A549 (cell line): ENCODE measurements around the gene CTDP1. TPM values are rescaled to one million over a fixed set of nuclear protein-coding genes. Genes with fewer than 3 reads are reported as not detected.

ENCODE experiments used
- ATAC-seq, 2 experiments: fragments of 200-7000 bp in 1 of 2; fragments of >200 bp in 1 of 2; cut with Nextera tagmentation in 1 of 2; cut with Tn5 transposase in 1 of 2; 3 replicates each; pipeline versions ENCODE4 v1.8.0 to v1.9.1; 2018 to 2020; ENCODE audit warnings: mild to moderate bottlenecking in 1 of 2, moderate library complexity in 1 of 2
- CTCF ChIA-PET: fragments of 300-600 bp; sonication (Branson Sonifier 250); formaldehyde crosslinking; extraction: SDS; loops from one replicate; lab custom pipeline; 2021; ENCODE audit warnings: antibody characterized with exemption, inconsistent platforms; lab: Yijun Ruan, JAX
- POLR2A ChIA-PET: fragments of 350-600 bp; formaldehyde crosslinking; extraction: SDS; loops from one replicate; lab custom pipeline; 2021; ENCODE audit warnings: antibody characterized with exemption, inconsistent platforms; lab: Yijun Ruan, JAX
- DNase-seq, 2 experiments: peaks; one replicate each; pipeline versions ENCODE4 v3.0.0 to v3.0.0-alpha.2; 2011 to 2016; ENCODE audit warnings: low read depth in 1 of 2, low spot score in 1 of 2
- FAIRE-seq: peaks from 2 replicates; lab custom pipeline; 2011; peaks lifted over from hg19 to GRCh38; lab: Jason Lieb, UNC
- H3K27ac ChIP-seq, 2 experiments: fragments of >200 bp; sonication (Bioruptor Twin); formaldehyde crosslinking; 3 replicates each; pipeline ENCODE4 v1.5.1; 2016 to 2017
- H3K4me1 ChIP-seq: fragments of >200 bp; sonication (Bioruptor Twin); formaldehyde crosslinking; 3 replicates; pipeline ENCODE4 v1.6.1; 2016
- H3K4me2 ChIP-seq: fragments of >200 bp; sonication (Bioruptor Twin); formaldehyde crosslinking; 3 replicates; pipeline ENCODE4 v1.6.1; 2016
- H3K4me3 ChIP-seq: fragments of >200 bp; sonication (Bioruptor Twin); formaldehyde crosslinking; 3 replicates; pipeline ENCODE4 v1.5.1; 2016
- H3K9me3 ChIP-seq: fragments of >200 bp; sonication (Bioruptor Twin); formaldehyde crosslinking; 3 replicates; pipeline ENCODE4 v1.6.1; 2016
- BCL3 ChIP-seq: fragments of >200 bp; sonication (Bioruptor Twin); formaldehyde crosslinking; IDR thresholded peaks from 3 replicates; pipeline ENCODE4 v1.6.1; 2016
- BHLHE40 ChIP-seq: IDR thresholded peaks from 2 replicates; pipeline ENCODE4 v1.6.1; 2012; ENCODE audit warnings: low read depth, low read length, inconsistent platforms
- CBX8 ChIP-seq: fragments of 200-600 bp; sonication (generic); IDR thresholded peaks from 2 replicates; pipeline ENCODE4 v1.6.1; 2016
- CTCF ChIP-seq: fragments of >200 bp; sonication (Bioruptor Twin); formaldehyde crosslinking; IDR thresholded peaks from 3 replicates; pipeline ENCODE4 v1.5.1; 2016
- EP300 ChIP-seq, 2 experiments: fragments of >200 bp; sonication (Bioruptor Twin); formaldehyde crosslinking; IDR thresholded peaks; 2 replicates in 1 of 2; 3 replicates in 1 of 2; pipeline ENCODE4 v1.6.1; 2016 to 2017
- FOXS1 ChIP-seq: fragments of 250-450 bp; sonication (Bioruptor Pico); IDR thresholded peaks from 2 replicates; pipeline ENCODE4 v1.5.0; 2020; ENCODE audit warnings: mild to moderate bottlenecking, moderate library complexity
- HDAC2 ChIP-seq: fragments of 200-600 bp; sonication (generic); IDR thresholded peaks from 2 replicates; pipeline ENCODE4 v1.6.1; 2016
- HEYL ChIP-seq: fragments of 250-450 bp; sonication (Bioruptor Pico); IDR thresholded peaks from 2 replicates; pipeline ENCODE4 v1.8.0; 2021; ENCODE audit warnings: mild to moderate bottlenecking, moderate library complexity
- JUNB ChIP-seq: fragments of >200 bp; sonication (Bioruptor Twin); formaldehyde crosslinking; IDR thresholded peaks from 2 replicates; pipeline ENCODE4 v1.6.1; 2016
- KDM5A ChIP-seq: fragments of 200-600 bp; sonication (generic); IDR thresholded peaks from 2 replicates; pipeline ENCODE4 v1.6.1; 2016; ENCODE audit warnings: antibody characterized with exemption, mild to moderate bottlenecking
- MAZ ChIP-seq: fragments of 150-350 bp; IDR thresholded peaks from 2 replicates; pipeline ENCODE4 v1.6.1; 2014; ENCODE audit warnings: antibody characterized with exemption, low read depth, low read length, borderline replicate concordance
- NFE2L2 ChIP-seq: fragments of 150-350 bp; conservative IDR thresholded peaks from 2 replicates; pipeline ENCODE4 v1.6.1; 2014; ENCODE audit warnings: low read length
- NR3C1 ChIP-seq: fragments of >200 bp; sonication (Bioruptor Twin); formaldehyde crosslinking; IDR thresholded peaks from 3 replicates; pipeline ENCODE4 v1.6.1; 2017
- PBX3 ChIP-seq: IDR thresholded peaks from 2 replicates; pipeline ENCODE4 v1.6.1; 2012
- RCOR1 ChIP-seq: fragments of 150-350 bp; IDR thresholded peaks from 2 replicates; pipeline ENCODE4 v1.6.1; 2014; ENCODE audit warnings: antibody characterized with exemption, low read length, low read depth
- RFX5 ChIP-seq: fragments of 450-650 bp; IDR thresholded peaks from 2 replicates; pipeline ENCODE4 v1.7.1; 2014; ENCODE audit warnings: antibody characterized with exemption, mild to moderate bottlenecking, moderate library complexity
- RNF2 ChIP-seq: fragments of 200-600 bp; sonication (generic); IDR thresholded peaks from 2 replicates; pipeline ENCODE4 v1.6.1; 2016; ENCODE audit warnings: low read depth, mild to moderate bottlenecking, antibody characterized with exemption, moderate library complexity, borderline replicate concordance
- SREBF2 ChIP-seq: fragments of 450-650 bp; IDR thresholded peaks from 2 replicates; pipeline ENCODE4 v1.6.1; 2014; ENCODE audit warnings: mild to moderate bottlenecking, moderate library complexity
- TFCP2L1 ChIP-seq: fragments of 250-450 bp; sonication (Bioruptor Pico); IDR thresholded peaks from 2 replicates; pipeline ENCODE4 v1.5.0; 2021; ENCODE audit warnings: mild to moderate bottlenecking
- ZC3H11A ChIP-seq: fragments of 450-650 bp; IDR thresholded peaks from 2 replicates; pipeline ENCODE4 v1.6.1; 2014; ENCODE audit warnings: antibody characterized with exemption, mild to moderate bottlenecking
- WGBS: methylation state at CpG from one replicate; pipeline ENCODE4 v1.1.6; 2017; ENCODE audit errors: missing lambda C conversion rate; 5-methylcytosine and 5-hydroxymethylcytosine counted together
- polyA plus RNA-seq, 4 experiments: library from polyadenylated mRNA; depleted of rRNA in 3 of 4; stranded (reverse); fragments of >200 nt; fragmentation: RNase III in 1 of 4; extraction: RNeasy Plus Mini Kit Qiagen cat#74134 plus additional on column Dnase treatment in 1 of 4; gene quantifications; 2 replicates in 3 of 4; 3 replicates in 1 of 4; pipeline ENCODE4 v1.2.3, GENCODE V29; 2011 to 2017
- TF ChIP-seq, protein P1 (sequence below): fragments of 450-650 bp; IDR thresholded peaks from 2 replicates; pipeline ENCODE4 v1.6.1; 2014; ENCODE audit warnings: antibody characterized with exemption
- TF ChIP-seq, protein P2 (sequence below): fragments of 150-350 bp; IDR thresholded peaks from 2 replicates; pipeline ENCODE4 v1.6.1; 2014; ENCODE audit warnings: low read depth, mild to moderate bottlenecking, low read length
- TF ChIP-seq, protein P3 (sequence below): IDR thresholded peaks from 2 replicates; pipeline ENCODE4 v1.6.1; 2012; ENCODE audit warnings: low read depth, borderline replicate concordance

CTDP1 gene
- polyA plus RNA-seq, 2 of the 4 experiments (the other 2 are of a cell fraction) = 6.8 to 12.1 TPM

DNA sequence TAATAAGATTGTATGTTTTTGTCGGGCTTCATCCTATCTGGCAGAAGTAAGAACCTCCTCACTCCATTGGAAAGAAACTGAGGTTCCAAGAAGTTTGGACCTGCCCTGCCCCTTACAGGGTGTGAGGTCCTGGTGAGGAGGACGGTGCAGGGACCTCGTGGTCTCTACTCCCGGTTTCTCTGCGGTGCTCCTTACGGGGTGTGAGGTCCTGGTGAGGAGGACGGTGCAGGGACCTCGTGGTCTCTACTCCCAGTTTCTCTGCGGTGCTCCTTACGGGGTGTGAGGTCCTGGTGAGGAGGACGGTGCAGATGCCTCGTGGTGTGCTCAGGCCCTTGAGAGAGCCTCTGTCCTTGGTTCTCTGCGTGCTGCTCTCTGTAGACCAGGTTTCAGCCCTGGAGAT lies 5.2 kb downstream of the CTDP1 start:
- CTCF ChIA-PET = no interaction called here
- no peak overlapping the region for H3K4me3 ChIP-seq
- DNase-seq = no peak
- FAIRE-seq = no peak
- 73% methylated on average over 13 of the region's 13 CpGs for WGBS
- POLR2A ChIA-PET = no interaction called here
- peak; percentile 41 to 65; a peak in 3 of 6 replicates for ATAC-seq
- H3K27ac ChIP-seq = no peak overlapping the region
- H3K9me3 ChIP-seq = no peaks in the 10 kb centered on the region
- no peak overlapping the region for H3K4me2 ChIP-seq
- H3K4me1 ChIP-seq = peaks cover 8% of the 10 kb centered on the region; the same call in 1 of the 3 replicates
- no peak for TF ChIP-seq EP300 (IDR thresholded peaks at IDR 0.05)
- no peak for TF ChIP-seq FOXS1 (CRISPR knock-in tag)
- TF ChIP-seq PBX3 = no peak

DNA sequence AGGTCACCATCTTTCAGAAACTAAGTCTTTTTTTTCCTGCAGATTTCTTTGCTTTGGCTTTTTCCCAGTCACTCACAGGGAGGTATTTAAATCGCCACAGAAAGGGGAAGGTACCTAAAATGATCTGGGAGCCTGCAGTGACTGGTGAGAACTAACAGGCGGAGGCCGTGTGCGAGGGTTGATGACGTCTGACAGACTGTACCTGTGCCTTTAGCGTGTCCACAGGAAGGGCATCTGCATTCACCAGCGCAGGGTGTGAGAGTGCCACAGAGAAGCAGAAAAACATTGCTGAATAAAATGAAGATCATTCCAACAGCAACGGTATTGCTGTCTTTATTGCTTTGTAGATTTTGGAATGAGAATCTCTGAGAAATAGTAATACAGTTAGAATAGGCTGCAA lies 5.7 kb downstream of the CTDP1 start:
- TF ChIP-seq RNF2 = no peak
- TF ChIP-seq FOXS1 (CRISPR knock-in tag) = no peak
- TF ChIP-seq NFE2L2 = no peak
- TF ChIP-seq EP300 (IDR thresholded peaks at IDR 0.05) = no peak
- TF ChIP-seq SREBF2 = no peak
- no peak for TF ChIP-seq CBX8
- TF ChIP-seq HEYL (CRISPR knock-in tag) = no peak
- no peak for TF ChIP-seq JUNB
- no peak for TF ChIP-seq TFCP2L1 (CRISPR knock-in tag)
- TF ChIP-seq RCOR1 = no peak
- TF ChIP-seq CTCF = no peak
- TF ChIP-seq KDM5A = no peak
- TF ChIP-seq, protein P1, sequence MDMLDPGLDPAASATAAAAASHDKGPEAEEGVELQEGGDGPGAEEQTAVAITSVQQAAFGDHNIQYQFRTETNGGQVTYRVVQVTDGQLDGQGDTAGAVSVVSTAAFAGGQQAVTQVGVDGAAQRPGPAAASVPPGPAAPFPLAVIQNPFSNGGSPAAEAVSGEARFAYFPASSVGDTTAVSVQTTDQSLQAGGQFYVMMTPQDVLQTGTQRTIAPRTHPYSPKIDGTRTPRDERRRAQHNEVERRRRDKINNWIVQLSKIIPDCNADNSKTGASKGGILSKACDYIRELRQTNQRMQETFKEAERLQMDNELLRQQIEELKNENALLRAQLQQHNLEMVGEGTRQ = no peak
- TF ChIP-seq, all 56 proteins: peak for 0
- ChIA-PET CTCF (no interaction called here), POLR2A (no interaction called here)
- Histone ChIP-seq H3K9me3 (no peaks in the 10 kb centered on the region), H3K4me2 (no peak overlapping the region), H3K4me3 (no peak overlapping the region), H3K27ac (no peak overlapping the region), H3K4me1 (peaks cover 8% of the 10 kb centered on the region; the same call in 1 of the 3 replicates)
- no peak for ATAC-seq
- WGBS = 88% methylated on average over 8 of the region's 8 CpGs
- no peak for DNase-seq
- no peak for FAIRE-seq

- no peak overlapping the region for H3K4me3 ChIP-seq
- ATAC-seq (no peak), DNase-seq (no peak), FAIRE-seq (no peak)
- CTCF ChIA-PET = no interaction called here
- no peaks in the 10 kb centered on the region for H3K9me3 ChIP-seq
- WGBS = 78% methylated on average over 7 of the region's 7 CpGs
- no peak overlapping the region for H3K4me2 ChIP-seq
- TF ChIP-seq HDAC2 (no peak), RCOR1 (no peak), BCL3 (no peak), NFE2L2 (no peak), NR3C1 (no peak), RFX5 (no peak), ZC3H11A (no peak), MAZ (no peak), EP300 (IDR thresholded peaks at IDR 0.05) (no peak), BHLHE40 (no peak)
- TF ChIP-seq, protein P2, sequence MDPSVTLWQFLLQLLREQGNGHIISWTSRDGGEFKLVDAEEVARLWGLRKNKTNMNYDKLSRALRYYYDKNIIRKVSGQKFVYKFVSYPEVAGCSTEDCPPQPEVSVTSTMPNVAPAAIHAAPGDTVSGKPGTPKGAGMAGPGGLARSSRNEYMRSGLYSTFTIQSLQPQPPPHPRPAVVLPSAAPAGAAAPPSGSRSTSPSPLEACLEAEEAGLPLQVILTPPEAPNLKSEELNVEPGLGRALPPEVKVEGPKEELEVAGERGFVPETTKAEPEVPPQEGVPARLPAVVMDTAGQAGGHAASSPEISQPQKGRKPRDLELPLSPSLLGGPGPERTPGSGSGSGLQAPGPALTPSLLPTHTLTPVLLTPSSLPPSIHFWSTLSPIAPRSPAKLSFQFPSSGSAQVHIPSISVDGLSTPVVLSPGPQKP = no peak
- TF ChIP-seq, protein P3, sequence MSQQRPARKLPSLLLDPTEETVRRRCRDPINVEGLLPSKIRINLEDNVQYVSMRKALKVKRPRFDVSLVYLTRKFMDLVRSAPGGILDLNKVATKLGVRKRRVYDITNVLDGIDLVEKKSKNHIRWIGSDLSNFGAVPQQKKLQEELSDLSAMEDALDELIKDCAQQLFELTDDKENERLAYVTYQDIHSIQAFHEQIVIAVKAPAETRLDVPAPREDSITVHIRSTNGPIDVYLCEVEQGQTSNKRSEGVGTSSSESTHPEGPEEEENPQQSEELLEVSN = no peak
- POLR2A ChIA-PET = no interaction called here
- H3K27ac ChIP-seq = no peak overlapping the region
- peaks cover 4% of the 10 kb centered on the region; the same call in 1 of the 3 replicates for H3K4me1 ChIP-seq
Observed at GRCh38 chr18:79685971-79686370, 6.4 kb downstream of the CTDP1 start.
